HCT116 (cell line): ENCODE data around the gene COMMD10. TPM values are rescaled to one million over a fixed set of nuclear protein-coding genes. Genes with fewer than 3 reads are reported as not detected.

Experiments
- ATAC-seq: fragments of 200-7000 bp; cut with Tn5 transposase; 2 replicates; pipeline ENCODE4 v1.9.1; 2020; ENCODE audit warnings: mild to moderate bottlenecking, moderate library complexity
- BruUV-seq: library from RNA; stranded (reverse); fragments of 400-500 nt; replicated peaks from 2 replicates; lab custom pipeline; 2021; lab: Mats Ljungman, UMichigan
- CTCF ChIA-PET: fragments of 300-600 bp; sonication (Branson Sonifier 250); formaldehyde crosslinking; loops from one replicate; lab custom pipeline; 2021; ENCODE audit warnings: antibody characterized with exemption; lab: Charles Lee
- POLR2A ChIA-PET: fragments of 300-600, 350-600 bp; sonication (Branson Sonifier 250); formaldehyde crosslinking; loops from one replicate; lab custom pipeline; 2021; ENCODE audit warnings: antibody characterized with exemption; lab: Charles Lee
- RAD21 ChIA-PET, 2 experiments: fragments of 300-600 bp; sonication (Branson Sonifier 250); formaldehyde crosslinking; loops; one replicate each; lab custom pipeline; 2023; ENCODE audit warnings: low total read pairs in 2 of 2; ENCODE audit not compliant: uncharacterized antibody in 2 of 2, unreplicated experiment in 2 of 2, low non-redundant PET in 1 of 2; lab: Charles Lee
- DNase-seq: peaks from one replicate; pipeline ENCODE4 v3.0.0-alpha.2; 2010; ENCODE audit warnings: low read depth, low spot score
- H2AFZ ChIP-seq: fragments of 200-600 bp; shearing (Covaris generic), sonication (generic); 2 replicates; pipeline ENCODE4 v1.6.1; 2017; ENCODE audit warnings: low read depth, mixed run types, mixed read lengths, antibody characterized with exemption, low read length; ENCODE audit not compliant: poor library complexity, severe bottlenecking
- H3K27ac ChIP-seq: 2 replicates; pipeline ENCODE4 v1.5.1; 2012; ENCODE audit warnings: low read depth, low read length
- H3K27me3 ChIP-seq: fragments of 200-600 bp; sonication (generic); 2 replicates; pipeline ENCODE4 v1.6.1; 2016; ENCODE audit warnings: mixed run types, low read length, mixed read lengths; ENCODE audit not compliant: insufficient read depth
- H3K36me3 ChIP-seq, 2 experiments: fragments of 200-500 bp in 1 of 2; fragments of 200-600 bp in 1 of 2; sonication (Bioruptor generic) in 1 of 2; sonication (generic) in 1 of 2; 2 replicates each; pipeline versions ENCODE4 v1.5.1 to v1.6.1; 2014 to 2016; ENCODE audit warnings: low read length in 2 of 2, inconsistent platforms in 1 of 2, mixed read lengths in 1 of 2, mixed run types in 1 of 2; ENCODE audit not compliant: insufficient read depth in 2 of 2, control insufficient read depth in 1 of 2
- H3K4me1 ChIP-seq, 2 experiments: fragments of 200-600 bp in 1 of 2; sonication (generic) in 1 of 2; 2 replicates each; pipeline versions ENCODE4 v1.5.1 to v1.6.1; 2012 to 2017; ENCODE audit warnings: low read length in 2 of 2, inconsistent platforms in 1 of 2, mild to moderate bottlenecking in 1 of 2, mixed read lengths in 1 of 2, mixed run types in 1 of 2, moderate library complexity in 1 of 2; ENCODE audit not compliant: insufficient read depth in 2 of 2, control insufficient read depth in 1 of 2
- H3K4me2 ChIP-seq: fragments of 200-600 bp; sonication (generic); 2 replicates; pipeline ENCODE4 v1.6.1; 2017; ENCODE audit warnings: mixed run types, low read length, mixed read lengths
- H3K4me3 ChIP-seq, 2 experiments: fragments of 200-600 bp in 1 of 2; sonication (generic) in 1 of 2; replicated peaks in 1 of 2; 2 replicates each; pipeline ENCODE4 v1.5.1; 2011 to 2016; ENCODE audit warnings: low read length in 2 of 2, control low read depth in 1 of 2, low read depth in 1 of 2, mild to moderate bottlenecking in 1 of 2, mixed read lengths in 1 of 2, mixed run types in 1 of 2
- H3K79me2 ChIP-seq: fragments of 200-600 bp; sonication (generic); 2 replicates; pipeline ENCODE4 v1.6.1; 2017; ENCODE audit warnings: mild to moderate bottlenecking, mixed run types, low read length, moderate library complexity, mixed read lengths; ENCODE audit not compliant: insufficient read depth
- H3K9ac ChIP-seq: fragments of 200-600 bp; sonication (generic); 2 replicates; pipeline ENCODE4 v1.6.1; 2016; ENCODE audit warnings: low read length, mixed read lengths
- H3K9me2 ChIP-seq: fragments of 200-600 bp; sonication (generic), shearing (Covaris generic); 2 replicates; pipeline ENCODE4 v1.6.1; 2017; ENCODE audit warnings: mixed run types, mild to moderate bottlenecking, moderate library complexity; ENCODE audit not compliant: insufficient read depth
- H3K9me3 ChIP-seq, 2 experiments: fragments of 200-500 bp in 1 of 2; fragments of 200-600 bp in 1 of 2; sonication (Bioruptor generic) in 1 of 2; sonication (generic) in 1 of 2; 2 replicates each; pipeline ENCODE4 v1.6.1; 2014 to 2017; ENCODE audit warnings: low read length in 2 of 2, mixed read lengths in 2 of 2, inconsistent platforms in 1 of 2, low read depth in 1 of 2, mild to moderate bottlenecking in 1 of 2, mixed run types in 1 of 2, moderate library complexity in 1 of 2; ENCODE audit not compliant: control insufficient read depth in 1 of 2, insufficient read depth in 1 of 2
- H4K20me1 ChIP-seq: fragments of 200-600 bp; sonication (generic), shearing (Covaris generic); 2 replicates; pipeline ENCODE4 v1.6.1; 2017; ENCODE audit warnings: mixed run types, mild to moderate bottlenecking, moderate library complexity; ENCODE audit not compliant: insufficient read depth
- CBX3 ChIP-seq: IDR thresholded peaks from 2 replicates; pipeline ENCODE4 v1.6.1; 2012; ENCODE audit warnings: low read depth
- CEBPB ChIP-seq: IDR thresholded peaks from 2 replicates; pipeline ENCODE4 v1.6.1; 2012; ENCODE audit warnings: low read depth
- ELF1 ChIP-seq: IDR thresholded peaks from 2 replicates; pipeline ENCODE4 v1.6.1; 2012; ENCODE audit warnings: low read depth, borderline replicate concordance
- EZH2 ChIP-seq: fragments of 200-600 bp; sonication (generic); IDR thresholded peaks from 2 replicates; pipeline ENCODE4 v1.6.1; 2017; ENCODE audit warnings: antibody characterized with exemption, mixed run types
- EZH2phosphoT487 ChIP-seq: fragments of 200-600 bp; IDR thresholded peaks from 2 replicates; pipeline ENCODE4 v1.6.1; 2018; ENCODE audit warnings: antibody characterized with exemption, borderline replicate concordance
- JUND ChIP-seq: IDR thresholded peaks from 2 replicates; pipeline ENCODE4 v1.6.1; 2012
- RAD21 ChIP-seq: IDR thresholded peaks from 2 replicates; pipeline ENCODE4 v1.6.1; 2012; ENCODE audit warnings: low read depth, mild to moderate bottlenecking
- SIN3A ChIP-seq: IDR thresholded peaks from 2 replicates; pipeline ENCODE4 v1.6.1; 2012; ENCODE audit warnings: low read depth
- SRF ChIP-seq: IDR thresholded peaks from 2 replicates; pipeline ENCODE4 v1.6.1; 2012; ENCODE audit warnings: low read depth
- TCF7L2 ChIP-seq: IDR thresholded peaks from 2 replicates; pipeline ENCODE4 v1.7.0; 2011; ENCODE audit warnings: borderline replicate concordance, inconsistent platforms; ENCODE audit not compliant: insufficient read depth, insufficient read length; ENCODE audit errors: extremely low read depth
- YY1 ChIP-seq: IDR thresholded peaks from 2 replicates; pipeline ENCODE4 v1.6.1; 2011; ENCODE audit warnings: low read length, low read depth, moderate library complexity, mild to moderate bottlenecking; ENCODE audit not compliant: insufficient replicate concordance; ENCODE audit errors: extremely low read depth
- ZNF274 ChIP-seq: fragments of 200-500 bp; sonication (Bioruptor generic); IDR thresholded peaks from 2 replicates; pipeline ENCODE4 v1.6.1; 2014; ENCODE audit warnings: mild to moderate bottlenecking, low read depth, low read length, inconsistent platforms
- intact Hi-C: fragments of 100-400 bp; cut with micrococcal nuclease; formaldehyde crosslinking; loops from 2 replicates; pipeline ENCODE4 v1.10.0; 2022
- total RNA-seq: library from RNA; stranded (reverse); gene quantifications from one replicate; pipeline ENCODE4 v1.2.1, GENCODE V29; 2021; ENCODE audit not compliant: unreplicated experiment
- TF ChIP-seq, protein P1 (sequence below): IDR thresholded peaks from 2 replicates; pipeline ENCODE4 v1.6.1; 2012
- TF ChIP-seq, protein P2 (sequence below): IDR thresholded peaks from 2 replicates; pipeline ENCODE4 v1.6.1; 2012; ENCODE audit warnings: low read depth
- TF ChIP-seq, protein P3 (sequence below): IDR thresholded peaks from 2 replicates; pipeline ENCODE4 v1.6.1; 2012

The COMMD10 gene
- total RNA-seq, 1 experiment from 2014 or later: 35.3 TPM

DNA sequence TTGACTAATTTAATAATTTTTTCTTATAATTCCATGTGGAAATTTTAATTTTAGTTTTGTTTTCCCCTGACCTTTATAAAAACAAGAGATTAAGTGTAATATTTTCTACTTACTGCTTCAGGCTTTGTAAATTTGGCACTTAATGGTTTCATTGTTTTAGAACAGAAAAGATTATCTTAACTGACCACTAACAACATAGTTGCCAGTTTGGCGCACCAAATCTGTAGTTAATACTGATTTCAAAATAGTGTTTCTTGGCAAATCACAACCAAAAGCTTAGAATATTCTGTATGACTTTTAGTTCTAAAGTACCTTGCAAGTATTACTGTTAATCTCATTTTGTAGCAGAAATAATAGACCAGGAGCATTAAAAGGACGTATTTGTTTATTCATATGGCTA lies 124.3 kb downstream of the COMMD10 start (continued):
- TF ChIP-seq ELF1: no peak
- TF ChIP-seq TCF7L2: no peak

DNA sequence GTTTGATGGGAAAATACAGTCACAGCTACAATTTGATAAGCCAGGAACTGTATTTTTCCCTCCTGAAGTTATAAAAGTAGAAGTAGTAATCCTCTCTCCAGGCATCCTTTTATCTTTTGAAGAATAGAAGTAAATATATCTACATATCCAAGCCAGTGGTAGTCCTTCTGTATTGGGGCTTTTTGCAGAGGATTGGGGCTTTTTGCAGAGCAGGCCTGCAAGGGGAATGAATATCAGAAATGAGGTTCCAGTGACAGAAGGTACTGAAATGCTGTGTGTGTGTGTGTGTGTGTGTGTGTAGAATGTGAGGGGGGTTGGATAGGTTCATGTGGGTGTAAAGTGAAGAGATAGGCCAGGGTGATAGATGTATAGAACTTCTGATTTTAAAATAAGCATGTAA lies 127.4 kb downstream of the COMMD10 start:
- no peaks in the 10 kb centered on the region for H3K4me1 ChIP-seq
- ChIA-PET RAD21 (no interaction called here), POLR2A (no interaction called here), CTCF (no interaction called here)
- no peaks in the 10 kb centered on the region for H3K9me3 ChIP-seq
- H3K4me2 ChIP-seq: no peak overlapping the region
- ATAC-seq: no peak
- H3K27ac ChIP-seq: no peak overlapping the region
- H3K36me3 ChIP-seq: no peaks in the 10 kb centered on the region
- H2AFZ ChIP-seq: no peak overlapping the region
- no TSS peak for BruUV-seq
- intact Hi-C loops: no loop called here
- H4K20me1 ChIP-seq: no peaks in the 10 kb centered on the region
- no peaks in the 10 kb centered on the region; the same call in 1 of the 2 replicates for H3K79me2 ChIP-seq
- no peak for DNase-seq
- no peak overlapping the region for H3K9ac ChIP-seq
- H3K27me3 ChIP-seq: no peaks in the 10 kb centered on the region
- H3K4me3 ChIP-seq: no peak overlapping the region
- H3K9me2 ChIP-seq: no peaks in the 10 kb centered on the region
- TF ChIP-seq SRF: no peak
- TF ChIP-seq RAD21: no peak
- TF ChIP-seq TCF7L2: no peak
- no peak for TF ChIP-seq YY1
- TF ChIP-seq ZNF274: no peak
- TF ChIP-seq, protein P1, sequence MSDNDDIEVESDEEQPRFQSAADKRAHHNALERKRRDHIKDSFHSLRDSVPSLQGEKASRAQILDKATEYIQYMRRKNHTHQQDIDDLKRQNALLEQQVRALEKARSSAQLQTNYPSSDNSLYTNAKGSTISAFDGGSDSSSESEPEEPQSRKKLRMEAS: no peak
- no peak for TF ChIP-seq SIN3A
- TF ChIP-seq CEBPB: no peak
- TF ChIP-seq, protein P2, sequence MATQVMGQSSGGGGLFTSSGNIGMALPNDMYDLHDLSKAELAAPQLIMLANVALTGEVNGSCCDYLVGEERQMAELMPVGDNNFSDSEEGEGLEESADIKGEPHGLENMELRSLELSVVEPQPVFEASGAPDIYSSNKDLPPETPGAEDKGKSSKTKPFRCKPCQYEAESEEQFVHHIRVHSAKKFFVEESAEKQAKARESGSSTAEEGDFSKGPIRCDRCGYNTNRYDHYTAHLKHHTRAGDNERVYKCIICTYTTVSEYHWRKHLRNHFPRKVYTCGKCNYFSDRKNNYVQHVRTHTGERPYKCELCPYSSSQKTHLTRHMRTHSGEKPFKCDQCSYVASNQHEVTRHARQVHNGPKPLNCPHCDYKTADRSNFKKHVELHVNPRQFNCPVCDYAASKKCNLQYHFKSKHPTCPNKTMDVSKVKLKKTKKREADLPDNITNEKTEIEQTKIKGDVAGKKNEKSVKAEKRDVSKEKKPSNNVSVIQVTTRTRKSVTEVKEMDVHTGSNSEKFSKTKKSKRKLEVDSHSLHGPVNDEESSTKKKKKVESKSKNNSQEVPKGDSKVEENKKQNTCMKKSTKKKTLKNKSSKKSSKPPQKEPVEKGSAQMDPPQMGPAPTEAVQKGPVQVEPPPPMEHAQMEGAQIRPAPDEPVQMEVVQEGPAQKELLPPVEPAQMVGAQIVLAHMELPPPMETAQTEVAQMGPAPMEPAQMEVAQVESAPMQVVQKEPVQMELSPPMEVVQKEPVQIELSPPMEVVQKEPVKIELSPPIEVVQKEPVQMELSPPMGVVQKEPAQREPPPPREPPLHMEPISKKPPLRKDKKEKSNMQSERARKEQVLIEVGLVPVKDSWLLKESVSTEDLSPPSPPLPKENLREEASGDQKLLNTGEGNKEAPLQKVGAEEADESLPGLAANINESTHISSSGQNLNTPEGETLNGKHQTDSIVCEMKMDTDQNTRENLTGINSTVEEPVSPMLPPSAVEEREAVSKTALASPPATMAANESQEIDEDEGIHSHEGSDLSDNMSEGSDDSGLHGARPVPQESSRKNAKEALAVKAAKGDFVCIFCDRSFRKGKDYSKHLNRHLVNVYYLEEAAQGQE: no peak
- TF ChIP-seq, protein P3, sequence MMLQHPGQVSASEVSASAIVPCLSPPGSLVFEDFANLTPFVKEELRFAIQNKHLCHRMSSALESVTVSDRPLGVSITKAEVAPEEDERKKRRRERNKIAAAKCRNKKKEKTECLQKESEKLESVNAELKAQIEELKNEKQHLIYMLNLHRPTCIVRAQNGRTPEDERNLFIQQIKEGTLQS: no peak
- no peak for TF ChIP-seq ELF1
- TF ChIP-seq JUND: no peak
- no peak for TF ChIP-seq EZH2phosphoT487
- no peak for TF ChIP-seq EZH2
- TF ChIP-seq CBX3: no peak
